GM13977 (cell line): Measurements from ENCODE around the gene ZDHHC22.

ENCODE experiments used
- DNase-seq: peaks from one replicate; pipeline ENCODE4 v3.0.0; 2012; ENCODE audit warnings: low spot score
- in situ Hi-C: fragments of 300-500 bp; cut with MboI; formaldehyde crosslinking; loops from one replicate; pipeline ENCODE4 v1.12.0; 2022; ENCODE audit warnings: low sequenced_read_pairs, low pct_unique_long_range_greater_than_20kb, mixed read lengths, inconsistent platforms; ENCODE audit not compliant: unreplicated experiment
- TF ChIP-seq, protein P1 (sequence below): IDR thresholded peaks from 2 replicates; pipeline ENCODE4 v1.5.1; 2012; ENCODE audit warnings: mild to moderate bottlenecking, control low read depth; ENCODE audit not compliant: insufficient read depth; ENCODE audit errors: extremely low read depth, missing control alignments

Gene ZDHHC22

DNA sequence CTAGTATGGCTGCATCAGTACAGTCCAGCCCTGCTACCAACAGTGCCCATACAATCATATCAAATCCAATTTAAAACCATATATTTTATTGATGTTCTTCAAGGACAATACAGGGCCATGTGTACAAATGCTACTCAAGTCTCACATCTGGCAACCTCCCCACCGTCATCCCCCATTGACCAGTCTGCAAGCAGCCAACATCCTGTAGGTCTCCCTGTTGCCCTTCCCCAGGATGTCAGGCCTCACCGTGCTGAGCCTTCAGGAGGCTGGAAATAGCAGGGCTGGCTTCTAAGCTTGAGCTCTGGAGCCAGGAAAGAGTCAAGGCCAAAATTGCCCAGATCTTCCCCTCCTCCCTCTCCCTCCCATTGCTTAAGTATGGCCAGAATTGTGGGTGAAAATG is 10.4 kb downstream of the ZDHHC22 start:
- TF ChIP-seq, protein P1, sequence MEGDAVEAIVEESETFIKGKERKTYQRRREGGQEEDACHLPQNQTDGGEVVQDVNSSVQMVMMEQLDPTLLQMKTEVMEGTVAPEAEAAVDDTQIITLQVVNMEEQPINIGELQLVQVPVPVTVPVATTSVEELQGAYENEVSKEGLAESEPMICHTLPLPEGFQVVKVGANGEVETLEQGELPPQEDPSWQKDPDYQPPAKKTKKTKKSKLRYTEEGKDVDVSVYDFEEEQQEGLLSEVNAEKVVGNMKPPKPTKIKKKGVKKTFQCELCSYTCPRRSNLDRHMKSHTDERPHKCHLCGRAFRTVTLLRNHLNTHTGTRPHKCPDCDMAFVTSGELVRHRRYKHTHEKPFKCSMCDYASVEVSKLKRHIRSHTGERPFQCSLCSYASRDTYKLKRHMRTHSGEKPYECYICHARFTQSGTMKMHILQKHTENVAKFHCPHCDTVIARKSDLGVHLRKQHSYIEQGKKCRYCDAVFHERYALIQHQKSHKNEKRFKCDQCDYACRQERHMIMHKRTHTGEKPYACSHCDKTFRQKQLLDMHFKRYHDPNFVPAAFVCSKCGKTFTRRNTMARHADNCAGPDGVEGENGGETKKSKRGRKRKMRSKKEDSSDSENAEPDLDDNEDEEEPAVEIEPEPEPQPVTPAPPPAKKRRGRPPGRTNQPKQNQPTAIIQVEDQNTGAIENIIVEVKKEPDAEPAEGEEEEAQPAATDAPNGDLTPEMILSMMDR: no peak
- in situ Hi-C loops: loop anchor here (25.0 kb wide), 1 partner anchor 406 kb away; no protein-coding TSS in a partner anchor
- DNase-seq: no peak

GRCh38 chr14:77130386-77130785 is 11.2 kb downstream of the ZDHHC22 start:
- TF ChIP-seq, protein P1: no peak
- in situ Hi-C loops: loop anchor here (25.0 kb wide), 1 partner anchor 407 kb away; no protein-coding TSS in a partner anchor

DNA sequence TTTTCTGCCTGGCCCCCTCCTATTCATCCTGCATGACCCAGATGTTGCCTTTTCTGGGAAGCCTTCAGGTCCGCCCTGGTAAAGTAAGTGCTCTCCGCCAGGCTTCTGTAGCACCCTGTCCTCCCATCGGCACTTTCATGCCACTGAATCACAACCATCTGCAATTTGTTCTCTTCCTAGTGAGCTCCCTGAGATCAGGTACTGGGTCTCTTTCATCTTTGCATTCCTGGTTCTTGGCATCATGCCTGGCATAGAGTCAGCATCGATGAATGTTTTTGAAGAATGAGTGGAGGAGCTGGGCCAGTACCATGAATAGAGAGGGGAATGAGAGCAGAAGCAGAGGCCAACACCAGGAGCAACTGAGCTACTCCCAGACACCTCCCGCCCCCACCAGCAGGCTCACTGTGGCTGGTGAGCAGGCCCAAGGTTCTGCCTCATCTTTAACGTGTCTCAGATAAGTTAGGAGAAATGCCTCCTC is 13.1 kb downstream of the ZDHHC22 start:
- TF ChIP-seq, protein P1: no peak
- in situ Hi-C loops: loop anchor here (25.0 kb wide), 1 partner anchor 409 kb away; no protein-coding TSS in a partner anchor
- DNase-seq: no peak

More at GRCh38 chr14:77130386-77130785, 11.2 kb downstream of the ZDHHC22 start:
- peak; percentile 7 for DNase-seq

DNA sequence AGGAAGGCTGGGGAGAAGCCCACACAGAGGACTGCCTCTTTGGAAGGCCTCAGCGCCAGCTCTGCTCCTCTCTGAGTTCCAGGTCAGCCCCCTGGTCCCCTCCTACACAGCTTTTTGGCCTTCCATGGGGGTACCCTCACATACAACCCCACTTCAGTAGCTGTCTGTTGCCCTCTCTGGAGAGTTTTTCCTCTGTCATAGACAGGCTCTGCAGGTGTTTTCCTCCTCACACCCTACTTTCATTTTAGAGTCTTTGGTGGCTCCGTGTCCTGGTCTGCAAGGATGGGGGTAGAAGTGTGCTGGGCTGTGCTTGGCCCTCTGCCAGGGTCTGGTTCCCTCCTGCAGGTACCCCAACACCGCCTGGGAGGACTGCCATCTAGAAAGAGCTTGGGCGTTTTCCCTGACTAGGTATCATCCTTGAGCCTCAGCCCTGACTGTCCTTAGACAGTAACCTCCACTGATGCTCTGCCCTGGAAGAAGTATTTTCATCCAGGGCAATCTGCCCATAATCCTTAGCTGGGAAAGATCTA is 15.1 kb downstream of the ZDHHC22 start:
- in situ Hi-C loops: loop anchor here (25.0 kb wide), 1 partner anchor 411 kb away; no protein-coding TSS in a partner anchor
- TF ChIP-seq, protein P1: no peak
- DNase-seq: no peak

GRCh38 chr14:77125823-77126325 is 15.7 kb downstream of the ZDHHC22 start:
- in situ Hi-C loops: loop anchor here (25.0 kb wide), 1 partner anchor 411 kb away; no protein-coding TSS in a partner anchor
- TF ChIP-seq, protein P1: no peak
- DNase-seq: no peak

GRCh38 chr14:77125281-77125801 is 16.2 kb downstream of the ZDHHC22 start:
- TF ChIP-seq, protein P1: no peak
- in situ Hi-C loops: loop anchor here (25.0 kb wide), 1 partner anchor 412 kb away; no protein-coding TSS in a partner anchor
- DNase-seq: no peak
